Measurements from ENCODE around the gene OR10A7.
"Not testable (repeated sequence)": the region's sequence is repeated elsewhere in the genome, so short reads cannot be mapped to it uniquely, and the experiment has no call there.

Gene OR10A7, protein sequence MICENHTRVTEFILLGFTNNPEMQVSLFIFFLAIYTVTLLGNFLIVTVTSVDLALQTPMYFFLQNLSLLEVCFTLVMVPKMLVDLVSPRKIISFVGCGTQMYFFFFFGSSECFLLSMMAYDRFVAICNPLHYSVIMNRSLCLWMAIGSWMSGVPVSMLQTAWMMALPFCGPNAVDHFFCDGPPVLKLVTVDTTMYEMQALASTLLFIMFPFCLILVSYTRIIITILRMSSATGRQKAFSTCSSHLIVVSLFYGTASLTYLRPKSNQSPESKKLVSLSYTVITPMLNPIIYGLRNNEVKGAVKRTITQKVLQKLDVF

DNA sequence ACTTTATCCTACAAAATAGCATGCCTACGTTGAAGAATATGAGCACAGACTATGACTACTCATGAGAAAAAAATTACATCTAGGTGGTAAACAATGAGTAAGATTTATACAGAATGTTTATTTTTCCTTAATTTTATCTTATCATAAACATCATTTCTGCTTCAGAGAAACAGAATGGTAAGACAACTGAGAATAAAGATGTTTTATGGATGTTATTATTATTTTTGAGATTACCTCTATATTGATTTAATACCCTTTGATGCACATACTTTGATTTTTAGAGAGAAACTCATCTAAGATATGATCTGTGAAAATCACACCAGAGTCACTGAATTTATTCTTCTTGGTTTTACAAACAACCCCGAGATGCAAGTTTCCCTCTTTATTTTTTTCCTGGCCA is at the start of gene OR10A7:
TSS of gene OR10A7 (plus strand) at position 301 of the 400 bp plus-strand sequence. CDS start at position 301, 0 bp downstream.
- Histone ChIP-seq H3K27ac (ENCODE audit: low read depth, low read length) (no peak within 1 kb of the TSS), H3K9ac (ENCODE audit: low read length) (no peak within 1 kb of the TSS), H3K4me3 (ENCODE audit: low read length) (no peak within 1 kb of the TSS), H3K27me3 (ENCODE audit: control insufficient read depth, insufficient read depth, low read length) (no peaks in the 10 kb centered on the region), H3K36me3 (ENCODE audit: control insufficient read depth, insufficient read depth, low read length) (no peaks in the 10 kb centered on the region), H3K4me1 (ENCODE audit: control insufficient read depth, insufficient read depth, low read length) (no peaks in the 10 kb centered on the region)

DNA sequence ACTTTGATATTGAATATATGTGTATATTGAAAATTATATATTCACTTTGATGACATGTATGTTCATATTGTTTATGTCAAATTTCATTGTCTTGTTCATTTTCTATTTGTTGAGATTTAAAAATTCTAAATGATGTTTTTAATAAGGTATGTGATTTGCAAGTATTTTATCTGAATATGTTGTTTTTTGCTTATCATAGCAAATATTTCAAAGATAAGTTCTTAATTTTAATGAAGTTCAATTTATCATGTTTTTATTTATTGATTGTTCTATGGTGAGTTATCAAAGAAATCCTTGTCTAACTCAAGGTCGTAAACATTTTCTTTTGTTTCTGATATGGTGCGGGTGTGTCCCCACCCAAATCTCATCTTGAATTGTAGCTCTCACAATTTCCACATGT is 49.4 kb upstream of the OR10A7 start:
- H3K27ac ChIP-seq (ENCODE audit: low read depth, low read length): no peak overlapping the region
- H3K36me3 ChIP-seq (ENCODE audit: control insufficient read depth, insufficient read depth, low read length): no peaks in the 10 kb centered on the region
- no peak overlapping the region for H3K4me3 ChIP-seq (ENCODE audit: low read length)
- no peaks in the 10 kb centered on the region for H3K4me1 ChIP-seq (ENCODE audit: control insufficient read depth, insufficient read depth, low read length)
- no peaks in the 10 kb centered on the region for H3K27me3 ChIP-seq (ENCODE audit: control insufficient read depth, insufficient read depth, low read length)
- no peak overlapping the region for H3K9ac ChIP-seq (ENCODE audit: low read length)

DNA sequence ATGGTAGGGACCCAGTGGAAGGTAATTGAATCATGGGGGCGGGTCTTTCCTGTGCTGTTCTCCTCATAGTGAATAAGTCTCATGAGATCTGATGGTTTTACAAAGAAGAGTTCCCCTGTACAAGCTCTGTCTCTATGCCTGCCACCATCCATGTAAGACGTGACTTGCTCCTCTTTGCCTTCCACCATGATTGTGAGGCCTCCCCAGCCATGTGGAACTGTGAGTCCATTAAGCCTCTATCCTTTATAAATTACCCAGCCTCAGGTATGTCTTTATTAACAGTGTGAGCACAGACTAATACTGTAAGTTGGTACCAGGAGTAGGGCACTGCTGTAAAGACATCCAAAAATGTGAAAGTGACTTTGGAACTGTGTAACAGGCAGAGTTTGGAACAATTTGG is 49.0 kb upstream of the OR10A7 start:
- H3K27ac ChIP-seq (ENCODE audit: low read depth, low read length); H3K4me3 ChIP-seq (ENCODE audit: low read length); H3K4me1 ChIP-seq (ENCODE audit: control insufficient read depth, insufficient read depth, low read length); H3K27me3 ChIP-seq (ENCODE audit: control insufficient read depth, insufficient read depth, low read length); H3K9ac ChIP-seq (ENCODE audit: low read length); H3K36me3 ChIP-seq (ENCODE audit: control insufficient read depth, insufficient read depth, low read length): not testable (repeated sequence)

DNA sequence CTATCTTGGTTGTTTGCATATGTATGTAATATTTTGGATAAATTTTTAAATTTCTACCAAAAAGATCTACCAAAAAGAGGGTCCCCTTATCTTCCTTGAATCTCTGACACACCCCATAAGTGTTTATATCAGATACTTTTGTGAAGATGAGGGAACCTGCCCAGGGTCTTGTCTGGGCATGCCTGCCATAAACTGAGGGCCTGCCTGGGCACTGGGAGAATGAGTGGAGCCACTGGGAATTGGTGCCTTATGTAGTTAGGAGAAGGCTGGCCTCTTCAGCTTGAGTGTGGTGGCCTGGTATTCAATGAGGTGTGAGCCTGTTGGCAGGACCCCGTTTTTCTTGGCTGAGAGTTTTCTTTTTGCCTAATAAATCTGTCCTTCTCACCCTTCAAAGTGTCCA is 48.1 kb upstream of the OR10A7 start:
- H3K4me1 ChIP-seq (ENCODE audit: control insufficient read depth, insufficient read depth, low read length): no peaks in the 10 kb centered on the region
- no peaks in the 10 kb centered on the region for H3K36me3 ChIP-seq (ENCODE audit: control insufficient read depth, insufficient read depth, low read length)
- H3K4me3 ChIP-seq (ENCODE audit: low read length): no peak overlapping the region
- H3K27me3 ChIP-seq (ENCODE audit: control insufficient read depth, insufficient read depth, low read length): no peaks in the 10 kb centered on the region
- H3K27ac ChIP-seq (ENCODE audit: low read depth, low read length): no peak overlapping the region
- H3K9ac ChIP-seq (ENCODE audit: low read length): no peak overlapping the region

DNA sequence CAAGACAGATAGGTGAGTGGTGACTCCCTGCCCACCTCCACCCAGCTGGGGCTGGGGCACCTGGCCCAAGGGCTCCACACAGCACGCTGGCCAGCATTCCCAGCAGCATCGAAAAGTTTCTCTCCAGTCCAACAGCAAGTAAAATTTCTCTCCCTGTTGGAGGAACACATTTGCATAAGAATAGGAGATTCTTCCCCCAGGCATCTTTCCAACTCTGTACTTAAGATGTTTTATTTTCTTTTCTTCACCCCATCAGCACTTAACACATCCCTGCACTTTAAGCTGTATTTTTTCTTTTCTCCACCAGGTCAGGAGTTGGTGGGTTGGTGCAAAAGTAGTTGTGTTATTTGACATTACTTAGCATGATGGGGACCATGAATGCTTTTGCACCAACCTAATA is 47.4 kb upstream of the OR10A7 start:
- no peak overlapping the region for H3K9ac ChIP-seq (ENCODE audit: low read length)
- H3K36me3 ChIP-seq (ENCODE audit: control insufficient read depth, insufficient read depth, low read length): no peaks in the 10 kb centered on the region
- no peaks in the 10 kb centered on the region for H3K4me1 ChIP-seq (ENCODE audit: control insufficient read depth, insufficient read depth, low read length)
- no peak overlapping the region for H3K4me3 ChIP-seq (ENCODE audit: low read length)
- no peaks in the 10 kb centered on the region for H3K27me3 ChIP-seq (ENCODE audit: control insufficient read depth, insufficient read depth, low read length)
- no peak overlapping the region for H3K27ac ChIP-seq (ENCODE audit: low read depth, low read length)

DNA sequence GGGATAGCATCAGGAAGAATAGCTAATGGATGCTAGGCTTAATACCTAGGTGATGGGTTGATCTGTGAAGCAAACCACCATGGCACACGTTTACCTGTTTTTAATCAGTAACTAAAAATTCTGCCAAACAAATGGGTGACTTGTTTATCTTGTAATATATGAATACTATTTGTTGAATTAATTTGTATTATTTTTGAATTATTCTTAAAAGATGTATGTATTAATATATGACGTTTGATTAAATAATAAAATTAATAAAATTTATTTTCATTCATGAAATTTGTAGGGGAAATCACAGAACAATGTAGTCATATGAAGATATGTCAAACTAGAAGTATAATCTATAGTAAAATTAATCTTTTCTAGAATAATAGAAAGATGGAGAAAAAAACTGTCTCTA is 32.3 kb upstream of the OR10A7 start:
- Histone ChIP-seq H3K4me1 (ENCODE audit: control insufficient read depth, insufficient read depth, low read length) (no peaks in the 10 kb centered on the region), H3K27ac (ENCODE audit: low read depth, low read length) (no peak overlapping the region), H3K36me3 (ENCODE audit: control insufficient read depth, insufficient read depth, low read length) (no peaks in the 10 kb centered on the region), H3K27me3 (ENCODE audit: control insufficient read depth, insufficient read depth, low read length) (no peaks in the 10 kb centered on the region), H3K4me3 (ENCODE audit: low read length) (no peak overlapping the region), H3K9ac (ENCODE audit: low read length) (no peak overlapping the region)

DNA sequence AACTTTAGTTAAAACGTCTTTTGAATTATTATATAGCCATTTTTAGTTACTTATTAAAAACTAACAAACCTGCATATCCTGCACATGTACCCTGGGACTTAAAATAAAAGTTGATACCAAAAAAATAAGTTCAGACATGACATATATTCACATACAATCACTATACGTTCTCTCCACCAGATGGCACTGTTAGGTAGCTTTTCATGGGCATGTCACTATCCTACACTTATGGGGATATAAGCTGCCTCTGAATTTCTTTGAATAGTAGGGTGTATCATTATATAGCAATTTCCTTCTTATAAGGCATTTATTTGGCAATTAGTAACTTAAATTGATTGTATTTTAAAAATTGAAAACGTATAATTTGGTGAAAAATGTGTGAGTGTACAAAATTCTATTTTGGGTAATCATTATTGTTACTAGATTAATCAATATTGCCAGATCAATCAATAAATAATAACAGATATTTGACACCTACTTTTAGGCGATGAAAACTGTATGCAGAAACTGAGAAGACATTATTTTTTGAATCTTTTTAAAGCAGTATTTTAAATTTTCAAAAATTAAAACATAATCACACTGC is 31.8 kb upstream of the OR10A7 start:
- H3K27me3 ChIP-seq (ENCODE audit: control insufficient read depth, insufficient read depth, low read length): no peaks in the 10 kb centered on the region
- H3K36me3 ChIP-seq (ENCODE audit: control insufficient read depth, insufficient read depth, low read length): no peaks in the 10 kb centered on the region
- no peak overlapping the region for H3K9ac ChIP-seq (ENCODE audit: low read length)
- H3K4me1 ChIP-seq (ENCODE audit: control insufficient read depth, insufficient read depth, low read length): no peaks in the 10 kb centered on the region
- H3K4me3 ChIP-seq (ENCODE audit: low read length): no peak overlapping the region
- H3K27ac ChIP-seq (ENCODE audit: low read depth, low read length): no peak overlapping the region

DNA sequence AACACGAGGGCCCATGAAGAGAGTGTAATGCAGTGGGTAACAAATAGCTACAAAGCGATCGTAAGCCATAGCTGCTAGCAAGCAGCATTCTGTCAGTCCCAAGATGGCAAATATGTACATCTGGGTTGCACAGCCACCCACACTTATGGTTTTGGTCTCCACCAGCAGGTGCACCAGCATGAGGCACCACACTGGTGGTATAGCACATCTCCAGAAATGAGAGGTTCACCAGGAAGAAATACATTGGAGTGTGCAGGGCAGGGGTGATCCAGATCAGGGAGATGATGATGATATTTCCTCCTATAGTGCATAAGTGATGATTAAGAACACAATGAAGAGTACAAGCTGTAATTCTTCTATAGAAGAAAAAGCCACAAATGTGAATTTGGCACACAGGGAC is 26.4 kb upstream of the OR10A7 start:
- Histone ChIP-seq H3K4me3 (ENCODE audit: low read length) (no peak overlapping the region), H3K36me3 (ENCODE audit: control insufficient read depth, insufficient read depth, low read length) (no peaks in the 10 kb centered on the region), H3K9ac (ENCODE audit: low read length) (no peak overlapping the region), H3K27ac (ENCODE audit: low read depth, low read length) (no peak overlapping the region), H3K27me3 (ENCODE audit: control insufficient read depth, insufficient read depth, low read length) (no peaks in the 10 kb centered on the region), H3K4me1 (ENCODE audit: control insufficient read depth, insufficient read depth, low read length) (no peaks in the 10 kb centered on the region)

DNA sequence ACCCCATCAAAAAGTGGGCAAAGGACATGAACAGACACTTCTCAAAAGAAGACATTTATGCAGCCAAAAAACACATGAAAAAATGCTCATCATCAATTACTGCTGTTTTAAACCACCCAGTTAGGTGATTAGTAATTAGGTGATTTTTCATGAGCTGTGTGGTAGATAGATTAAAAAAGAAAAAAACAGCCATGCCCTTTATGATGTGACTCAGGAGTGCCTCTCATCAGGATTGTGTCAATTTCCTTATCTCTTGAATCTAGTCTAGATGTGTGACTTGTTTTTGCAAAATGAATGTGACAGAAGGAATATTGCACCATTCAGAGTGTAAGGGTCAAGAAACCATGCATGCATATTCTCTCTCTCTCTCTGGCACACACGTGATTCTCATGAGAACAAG is 5.7 kb downstream of the OR10A7 start:
- H3K9ac ChIP-seq (ENCODE audit: low read length): no peak overlapping the region
- no peaks in the 10 kb centered on the region for H3K4me1 ChIP-seq (ENCODE audit: control insufficient read depth, insufficient read depth, low read length)
- H3K4me3 ChIP-seq (ENCODE audit: low read length): no peak overlapping the region
- H3K27me3 ChIP-seq (ENCODE audit: control insufficient read depth, insufficient read depth, low read length): no peaks in the 10 kb centered on the region
- H3K36me3 ChIP-seq (ENCODE audit: control insufficient read depth, insufficient read depth, low read length): no peaks in the 10 kb centered on the region
- no peak overlapping the region for H3K27ac ChIP-seq (ENCODE audit: low read depth, low read length)

DNA sequence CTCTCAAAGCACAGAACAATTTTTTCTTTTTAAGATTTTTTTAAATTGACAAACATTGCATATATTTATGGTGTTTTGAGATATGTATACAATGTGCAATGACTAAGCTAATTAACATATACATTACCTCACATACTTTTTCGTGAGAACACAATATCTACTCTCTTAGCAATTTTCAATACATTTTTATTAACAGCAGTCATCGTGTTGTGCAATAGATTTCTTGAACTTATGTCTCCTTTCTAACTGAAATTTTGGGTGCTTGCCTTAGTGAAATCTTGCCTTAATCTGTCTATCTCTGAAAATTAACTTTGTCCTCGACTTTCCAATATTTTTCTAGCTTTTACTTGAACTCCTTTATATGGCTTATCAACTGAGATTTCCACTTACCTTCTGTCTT is 6.8 kb downstream of the OR10A7 start:
- Histone ChIP-seq H3K36me3 (ENCODE audit: control insufficient read depth, insufficient read depth, low read length) (no peaks in the 10 kb centered on the region), H3K27ac (ENCODE audit: low read depth, low read length) (no peak overlapping the region), H3K4me1 (ENCODE audit: control insufficient read depth, insufficient read depth, low read length) (no peaks in the 10 kb centered on the region), H3K27me3 (ENCODE audit: control insufficient read depth, insufficient read depth, low read length) (no peaks in the 10 kb centered on the region), H3K9ac (ENCODE audit: low read length) (no peak overlapping the region), H3K4me3 (ENCODE audit: low read length) (no peak overlapping the region)

DNA sequence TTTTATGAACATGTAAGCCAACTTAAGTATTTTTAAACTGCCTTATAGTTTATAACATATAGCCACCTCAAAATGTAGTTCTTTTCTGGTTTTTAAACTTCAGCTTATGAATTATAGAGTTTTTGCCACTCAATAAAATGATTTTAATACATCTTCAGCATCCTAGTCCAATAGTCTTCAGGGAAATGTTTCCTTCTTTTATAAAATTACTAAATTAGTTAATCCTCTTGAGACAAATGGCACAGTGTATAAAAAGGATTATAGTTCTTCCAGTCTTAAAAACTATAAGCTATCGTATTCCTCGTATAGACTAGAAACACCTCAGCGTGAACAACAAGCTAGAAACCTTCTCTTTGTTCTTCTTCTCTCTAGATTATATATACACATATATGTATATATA is 23.5 kb downstream of the OR10A7 start, which contains the start of gene OR6C74:
TSS of gene OR6C74 (plus strand) at position 301 of the 400 bp plus-strand sequence. CDS start 2,679 bp downstream, outside the sequence.
- Histone ChIP-seq H3K36me3 (ENCODE audit: control insufficient read depth, insufficient read depth, low read length) (no peaks in the 10 kb centered on the region), H3K4me1 (ENCODE audit: control insufficient read depth, insufficient read depth, low read length) (no peaks in the 10 kb centered on the region), H3K27me3 (ENCODE audit: control insufficient read depth, insufficient read depth, low read length) (no peaks in the 10 kb centered on the region), H3K9ac (ENCODE audit: low read length) (no peak within 1 kb of the TSS), H3K4me3 (ENCODE audit: low read length) (no peak within 1 kb of the TSS), H3K27ac (ENCODE audit: low read depth, low read length) (no peak within 1 kb of the TSS)

DNA sequence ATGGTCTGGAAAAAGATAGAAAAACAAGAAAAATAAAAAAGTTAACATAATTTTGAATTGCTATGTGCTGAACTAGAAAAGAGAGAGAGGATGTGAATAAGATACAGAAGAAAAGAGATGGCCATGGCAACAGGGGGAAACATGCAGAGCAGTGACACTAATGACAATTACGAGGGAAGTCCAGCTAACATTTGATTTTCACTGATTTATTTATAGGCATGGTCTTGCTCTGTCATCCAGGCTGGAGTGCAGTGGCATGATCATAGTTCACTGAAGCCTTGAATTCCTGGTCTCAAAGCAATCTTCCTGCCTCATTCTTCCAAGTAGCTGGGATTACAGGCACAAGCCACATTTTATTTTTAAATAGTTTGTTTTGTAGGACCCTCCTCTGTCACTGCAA is 25.3 kb downstream of the OR10A7 start:
- no peak overlapping the region for H3K9ac ChIP-seq (ENCODE audit: low read length)
- H3K27me3 ChIP-seq (ENCODE audit: control insufficient read depth, insufficient read depth, low read length): no peaks in the 10 kb centered on the region
- H3K4me3 ChIP-seq (ENCODE audit: low read length): no peak overlapping the region
- no peak overlapping the region for H3K27ac ChIP-seq (ENCODE audit: low read depth, low read length)
- H3K36me3 ChIP-seq (ENCODE audit: control insufficient read depth, insufficient read depth, low read length): no peaks in the 10 kb centered on the region
- no peaks in the 10 kb centered on the region for H3K4me1 ChIP-seq (ENCODE audit: control insufficient read depth, insufficient read depth, low read length)

DNA sequence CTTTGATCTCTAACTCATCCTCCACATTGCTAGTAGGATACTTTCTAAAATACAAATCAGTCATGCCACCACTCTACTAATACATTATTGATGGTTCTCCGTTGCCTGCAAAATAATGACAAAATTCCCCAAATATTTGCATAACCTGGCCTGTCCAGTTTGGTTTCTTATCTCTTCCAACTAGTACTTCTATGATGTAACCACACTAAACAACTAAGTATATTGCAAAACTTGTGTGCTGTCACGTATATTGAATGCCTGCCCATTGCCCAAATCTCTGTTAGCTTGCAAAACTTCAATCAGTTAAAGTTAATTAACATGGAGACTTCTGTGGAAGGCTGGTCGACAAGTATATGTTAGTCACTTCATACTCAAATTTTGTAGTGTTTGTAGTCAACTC is 30.1 kb downstream of the OR10A7 start:
- H3K4me1 ChIP-seq (ENCODE audit: control insufficient read depth, insufficient read depth, low read length): no peaks in the 10 kb centered on the region
- H3K36me3 ChIP-seq (ENCODE audit: control insufficient read depth, insufficient read depth, low read length): no peaks in the 10 kb centered on the region
- no peak overlapping the region for H3K4me3 ChIP-seq (ENCODE audit: low read length)
- no peaks in the 10 kb centered on the region for H3K27me3 ChIP-seq (ENCODE audit: control insufficient read depth, insufficient read depth, low read length)
- no peak overlapping the region for H3K9ac ChIP-seq (ENCODE audit: low read length)
- H3K27ac ChIP-seq (ENCODE audit: low read depth, low read length): no peak overlapping the region

All from rectal smooth muscle tissue (tissue), 1 donor.